BJ (cell line): ENCODE results near the gene SYNE3. TPM values are rescaled to one million over a fixed set of nuclear protein-coding genes. Genes with fewer than 3 reads are reported as not detected.
"Not testable (repeated sequence)": the region's sequence is repeated elsewhere in the genome, so short reads cannot be mapped to it uniquely, and the experiment has no call there.

Source experiments
- CTCF ChIA-PET: fragments of 350-600 bp; formaldehyde crosslinking; extraction: SDS; loops from one replicate; lab custom pipeline; 2021; ENCODE audit warnings: antibody characterized with exemption, inconsistent platforms; lab: Yijun Ruan, JAX
- POLR2A ChIA-PET: fragments of 300-600 bp; sonication (Branson Sonifier 250); formaldehyde crosslinking; extraction: SDS; loops from one replicate; lab custom pipeline; 2021; ENCODE audit warnings: antibody characterized with exemption; lab: Charles Lee
- DNase-seq: peaks from one replicate; pipeline ENCODE4 v3.0.0-alpha.2; 2011; ENCODE audit warnings: low read depth
- H3K27me3 ChIP-seq: 2 replicates; pipeline ENCODE4 v1.6.0; 2011; ENCODE audit warnings: low read length; ENCODE audit not compliant: control insufficient read depth, insufficient read depth
- H3K36me3 ChIP-seq: 2 replicates; pipeline ENCODE4 v1.5.1; 2011; ENCODE audit warnings: low read length; ENCODE audit not compliant: control insufficient read depth, insufficient read depth
- H3K4me3 ChIP-seq: 2 replicates; pipeline ENCODE4 v1.5.1; 2011; ENCODE audit warnings: low read depth, mild to moderate bottlenecking, control low read depth, low read length
- CTCF ChIP-seq: IDR thresholded peaks from 2 replicates; pipeline ENCODE4 v1.5.1; 2011; ENCODE audit warnings: low read depth, mild to moderate bottlenecking, control low read depth, inconsistent platforms, low read length, moderate library complexity; ENCODE audit not compliant: insufficient read depth
- polyA plus RNA-seq: library from polyadenylated mRNA; depleted of rRNA; stranded (reverse); fragments of >200 nt; gene quantifications from 2 replicates; pipeline ENCODE4 v1.2.3, GENCODE V29; 2011

The SYNE3 gene
- polyA plus RNA-seq, 1 experiment = 3.5 TPM

GRCh38 chr14:95513291-95513690, 3.2 kb downstream of the SYNE3 start:
- DNase-seq = no peak
- Histone ChIP-seq H3K36me3 (no peaks in the 10 kb centered on the region), H3K4me3 (no peak overlapping the region), H3K27me3 (no peaks in the 10 kb centered on the region)
- POLR2A ChIA-PET = no interaction called here
- CTCF ChIA-PET = interaction anchor here (0.5 to 5.0 kb wide), 3 partner anchors 9 to 78 kb away, joined by 3 to 32 read pairs (median 4); no protein-coding TSS in a partner anchor
- no peak for TF ChIP-seq CTCF

- no peak for TF ChIP-seq CTCF
- CTCF ChIA-PET = interaction anchor here (1.7 to 1.8 kb wide), 2 partner anchors 16 to 69 kb away, joined by 4 to 6 read pairs; no protein-coding TSS in a partner anchor
- POLR2A ChIA-PET = interaction anchor here (1.0 kb wide), 1 partner anchor 16 kb away, joined by 7 read pairs; no protein-coding TSS in a partner anchor
These were observed 4.8 kb downstream of the SYNE3 start for GRCh38 chr14:95511687-95512086.

GRCh38 chr14:95510804-95511203, 5.6 kb downstream of the SYNE3 start:
- ChIA-PET POLR2A (interaction anchor here (0.7 to 1.0 kb wide), 2 partner anchors 16 to 449 kb away, joined by 4 to 7 read pairs; no protein-coding TSS in a partner anchor), CTCF (interaction anchor here (1.7 to 1.8 kb wide), 2 partner anchors 16 to 68 kb away, joined by 4 to 6 read pairs; no protein-coding TSS in a partner anchor)
- H3K36me3 ChIP-seq = no peaks in the 10 kb centered on the region
- no peak for DNase-seq
- H3K4me3 ChIP-seq = no peak overlapping the region
- no peaks in the 10 kb centered on the region for H3K27me3 ChIP-seq
- no peak for TF ChIP-seq CTCF

More at GRCh38 chr14:95511687-95512086, 4.8 kb downstream of the SYNE3 start:
- Histone ChIP-seq H3K4me3 (no peak overlapping the region), H3K36me3 (no peaks in the 10 kb centered on the region), H3K27me3 (no peaks in the 10 kb centered on the region)
- DNase-seq = no peak

- CTCF ChIA-PET = interaction anchor here (1.7 to 1.8 kb wide), 2 partner anchors 17 to 68 kb away, joined by 4 to 6 read pairs; no protein-coding TSS in a partner anchor
- H3K36me3 ChIP-seq, H3K27me3 ChIP-seq, H3K4me3 ChIP-seq, POLR2A ChIA-PET, DNase-seq: not testable (repeated sequence)
These were observed 6.1 kb downstream of the SYNE3 start for GRCh38 chr14:95510344-95510743.

GRCh38 chr14:95509495-95509894, 7.0 kb downstream of the SYNE3 start:
- ChIA-PET POLR2A (no interaction called here), CTCF (no interaction called here)
- Histone ChIP-seq H3K27me3 (no peaks in the 10 kb centered on the region), H3K4me3 (no peak overlapping the region), H3K36me3 (no peaks in the 10 kb centered on the region)
- TF ChIP-seq CTCF = no peak
- no peak for DNase-seq
